GM23338 (cell line): Measurements from ENCODE around the gene FOXJ3.

ENCODE experiments used
- CREB1 ChIP-seq: fragments of 250-450 bp; sonication (Bioruptor Pico); IDR thresholded peaks from 2 replicates; pipeline ENCODE4 v1.5.0; 2020; ENCODE audit warnings: low read depth, mild to moderate bottlenecking, moderate library complexity
- CTCF ChIP-seq, 2 experiments: fragments of 200-600 bp in 1 of 2; sonication (generic) in 1 of 2; conservative IDR thresholded peaks; 2 replicates each; pipeline versions ENCODE4 v1.5.1 to v1.6.1; 2016 to 2017; ENCODE audit warnings: antibody characterized with exemption in 2 of 2, low read depth in 2 of 2, mild to moderate bottlenecking in 2 of 2, moderate library complexity in 1 of 2
- EZH2 ChIP-seq: fragments of 200-600 bp; sonication (generic); IDR thresholded peaks from one replicate; pipeline ENCODE4 v1.8.0; 2017; ENCODE audit warnings: antibody characterized with exemption, mild to moderate bottlenecking, low read depth; ENCODE audit not compliant: unreplicated experiment
- EZH2phosphoT487 ChIP-seq: fragments of 200-600 bp; sonication (generic); IDR thresholded peaks from one replicate; pipeline ENCODE4 v1.8.1; 2018; ENCODE audit warnings: antibody characterized with exemption; ENCODE audit not compliant: unreplicated experiment
- POLR2AphosphoS5 ChIP-seq: IDR thresholded peaks from 2 replicates; pipeline ENCODE4 v1.6.1; 2016; ENCODE audit warnings: antibody characterized with exemption, low read depth
- STAT1 ChIP-seq: IDR thresholded peaks from one replicate; pipeline ENCODE4 v1.6.1; 2016; ENCODE audit warnings: antibody characterized with exemption; ENCODE audit not compliant: unreplicated experiment
- ZNF331 ChIP-seq: fragments of 250-450 bp; sonication (Bioruptor Pico); IDR thresholded peaks from 2 replicates; pipeline ENCODE4 v1.5.0; 2020; ENCODE audit warnings: low read depth, mild to moderate bottlenecking, moderate library complexity
- TF ChIP-seq, protein P1 (sequence below): IDR thresholded peaks from one replicate; pipeline ENCODE4 v1.6.1; 2018; ENCODE audit warnings: antibody characterized with exemption; ENCODE audit not compliant: unreplicated experiment
- TF ChIP-seq, protein P2 (sequence below): IDR thresholded peaks from 2 replicates; pipeline ENCODE4 v1.6.1; 2016; ENCODE audit warnings: antibody characterized with exemption

DNA sequence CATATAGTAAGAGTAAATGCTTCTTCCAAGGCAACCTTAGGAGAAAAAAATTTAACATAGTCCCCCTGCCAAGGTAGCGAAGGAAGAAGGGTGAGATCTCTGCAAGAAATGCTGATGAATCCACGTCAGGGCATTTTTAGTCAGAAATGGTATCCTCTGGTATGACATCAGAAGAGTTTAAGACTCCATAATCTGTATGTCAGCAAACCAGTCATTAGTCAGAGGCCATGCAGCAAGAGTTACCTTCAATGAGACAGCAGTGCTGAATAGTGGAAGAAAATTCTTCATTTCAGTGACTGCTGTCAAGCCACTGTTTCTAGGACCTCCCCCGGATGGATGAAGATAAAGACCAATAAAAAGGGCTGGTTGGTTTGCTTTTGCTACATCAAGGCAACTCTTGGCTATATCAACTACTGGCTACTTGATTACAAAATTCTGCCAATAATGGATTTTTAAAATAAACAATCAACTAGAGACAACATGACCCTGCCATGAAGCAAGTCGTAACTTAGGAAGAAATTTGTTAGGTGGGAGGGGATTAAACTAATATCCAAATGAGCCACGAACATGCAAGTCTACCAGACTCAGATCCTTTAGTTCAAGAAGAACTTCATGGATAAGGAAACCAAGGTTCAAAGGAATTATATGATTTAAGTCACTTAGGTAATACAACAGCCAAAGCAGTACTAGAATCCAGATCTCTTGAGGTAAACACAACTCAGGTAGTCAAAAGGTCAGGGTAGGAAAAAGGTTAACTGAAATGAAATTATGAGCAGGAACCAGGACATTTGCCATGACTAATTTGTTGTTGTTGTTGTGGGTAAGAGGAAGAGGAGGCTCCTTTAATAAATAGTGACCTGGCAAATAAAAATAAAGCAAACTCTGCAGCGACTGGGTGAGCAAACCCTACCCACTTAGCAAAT lies 144.8 kb downstream of the FOXJ3 start:
- no peak for TF ChIP-seq CTCF (conservative IDR thresholded peaks at IDR 0.05; ENCODE audit: low read depth in 2 of 2)
- TF ChIP-seq, protein P1, sequence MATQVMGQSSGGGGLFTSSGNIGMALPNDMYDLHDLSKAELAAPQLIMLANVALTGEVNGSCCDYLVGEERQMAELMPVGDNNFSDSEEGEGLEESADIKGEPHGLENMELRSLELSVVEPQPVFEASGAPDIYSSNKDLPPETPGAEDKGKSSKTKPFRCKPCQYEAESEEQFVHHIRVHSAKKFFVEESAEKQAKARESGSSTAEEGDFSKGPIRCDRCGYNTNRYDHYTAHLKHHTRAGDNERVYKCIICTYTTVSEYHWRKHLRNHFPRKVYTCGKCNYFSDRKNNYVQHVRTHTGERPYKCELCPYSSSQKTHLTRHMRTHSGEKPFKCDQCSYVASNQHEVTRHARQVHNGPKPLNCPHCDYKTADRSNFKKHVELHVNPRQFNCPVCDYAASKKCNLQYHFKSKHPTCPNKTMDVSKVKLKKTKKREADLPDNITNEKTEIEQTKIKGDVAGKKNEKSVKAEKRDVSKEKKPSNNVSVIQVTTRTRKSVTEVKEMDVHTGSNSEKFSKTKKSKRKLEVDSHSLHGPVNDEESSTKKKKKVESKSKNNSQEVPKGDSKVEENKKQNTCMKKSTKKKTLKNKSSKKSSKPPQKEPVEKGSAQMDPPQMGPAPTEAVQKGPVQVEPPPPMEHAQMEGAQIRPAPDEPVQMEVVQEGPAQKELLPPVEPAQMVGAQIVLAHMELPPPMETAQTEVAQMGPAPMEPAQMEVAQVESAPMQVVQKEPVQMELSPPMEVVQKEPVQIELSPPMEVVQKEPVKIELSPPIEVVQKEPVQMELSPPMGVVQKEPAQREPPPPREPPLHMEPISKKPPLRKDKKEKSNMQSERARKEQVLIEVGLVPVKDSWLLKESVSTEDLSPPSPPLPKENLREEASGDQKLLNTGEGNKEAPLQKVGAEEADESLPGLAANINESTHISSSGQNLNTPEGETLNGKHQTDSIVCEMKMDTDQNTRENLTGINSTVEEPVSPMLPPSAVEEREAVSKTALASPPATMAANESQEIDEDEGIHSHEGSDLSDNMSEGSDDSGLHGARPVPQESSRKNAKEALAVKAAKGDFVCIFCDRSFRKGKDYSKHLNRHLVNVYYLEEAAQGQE: no peak
- TF ChIP-seq, protein P2, sequence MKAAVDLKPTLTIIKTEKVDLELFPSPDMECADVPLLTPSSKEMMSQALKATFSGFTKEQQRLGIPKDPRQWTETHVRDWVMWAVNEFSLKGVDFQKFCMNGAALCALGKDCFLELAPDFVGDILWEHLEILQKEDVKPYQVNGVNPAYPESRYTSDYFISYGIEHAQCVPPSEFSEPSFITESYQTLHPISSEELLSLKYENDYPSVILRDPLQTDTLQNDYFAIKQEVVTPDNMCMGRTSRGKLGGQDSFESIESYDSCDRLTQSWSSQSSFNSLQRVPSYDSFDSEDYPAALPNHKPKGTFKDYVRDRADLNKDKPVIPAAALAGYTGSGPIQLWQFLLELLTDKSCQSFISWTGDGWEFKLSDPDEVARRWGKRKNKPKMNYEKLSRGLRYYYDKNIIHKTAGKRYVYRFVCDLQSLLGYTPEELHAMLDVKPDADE: no peak
- TF ChIP-seq ZNF331 (CRISPR knock-in tag): no peak
- TF ChIP-seq POLR2AphosphoS5: no peak
- TF ChIP-seq EZH2: no peak
- no peak for TF ChIP-seq CREB1 (CRISPR knock-in tag)
- no peak for TF ChIP-seq EZH2phosphoT487
- TF ChIP-seq STAT1: no peak
